ENCODE results near the gene ZPBP2. TPM values are rescaled to one million over a fixed set of nuclear protein-coding genes. Genes with fewer than 3 reads are reported as not detected.
"Not testable (repeated sequence)": the region's sequence is repeated elsewhere in the genome, so short reads cannot be mapped to it uniquely, and the experiment has no call there.

Gene ZPBP2
- total RNA-seq, 1 donor from 2014 or later, result not detected

- no peak overlapping the region for H3K27ac ChIP-seq (ENCODE audit: low read depth, low read length)
- H3K27me3 ChIP-seq (ENCODE audit: insufficient read depth, low read length), result peaks cover 21% of the 10 kb centered on the region
- H3K9me3 ChIP-seq (ENCODE audit: insufficient read depth, low read depth, low read length), result peaks cover 6% of the 10 kb centered on the region
- H3K27ac Mint-ChIP-seq (ENCODE audit: unreplicated experiment), result no peak overlapping the region
- no peaks in the 10 kb centered on the region for H3K36me3 ChIP-seq (ENCODE audit: insufficient read depth, low read length)
- H3K4me1 ChIP-seq (ENCODE audit: insufficient read depth, low read length), result no peaks in the 10 kb centered on the region
- no peak overlapping the region for H3K4me3 ChIP-seq (ENCODE audit: insufficient read depth, low read depth, low read length)
- no peaks in the 10 kb centered on the region for H3K9me3 Mint-ChIP-seq (ENCODE audit: unreplicated experiment)
- no peak overlapping the region for H3K4me2 ChIP-seq (ENCODE audit: low read length)
- TF ChIP-seq EZH2 (IDR thresholded peaks at IDR 0.05; ENCODE audit: insufficient read depth, low read length) (no peak), CTCF (IDR thresholded peaks at IDR 0.05; ENCODE audit: insufficient read depth, low read depth, low read length) (peak; percentile 33)
- no peaks in the 10 kb centered on the region for H3K4me1 Mint-ChIP-seq (ENCODE audit: low read depth, unreplicated experiment)
- H4K20me1 ChIP-seq (ENCODE audit: insufficient read depth, low read length), result no peaks in the 10 kb centered on the region
- no peak overlapping the region for H3K4me3 Mint-ChIP-seq (ENCODE audit: unreplicated experiment)
- H3K27me3 Mint-ChIP-seq (ENCODE audit: low read depth, unreplicated experiment), result peaks cover 7% of the 10 kb centered on the region
- H3K36me3 Mint-ChIP-seq (ENCODE audit: low read depth, unreplicated experiment), result no peaks in the 10 kb centered on the region
- FAIRE-seq, result no peak
- H3K9ac ChIP-seq (ENCODE audit: low read length), result no peak overlapping the region
- no peaks in the 10 kb centered on the region for H3K79me2 ChIP-seq (ENCODE audit: insufficient read depth, low read length)
- no peak overlapping the region for H2AFZ ChIP-seq (ENCODE audit: low read depth, low read length)
- DNase-seq (ENCODE audit: low read depth), result peak; percentile 14
Measured at GRCh38 chr17:39872751-39873150, 4.7 kb downstream of the ZPBP2 start.

GRCh38 chr17:39886102-39886501 is 18.1 kb downstream of the ZPBP2 start:
- not testable (repeated sequence) for H3K9ac ChIP-seq (ENCODE audit: low read length); DNase-seq (ENCODE audit: low read depth); H3K4me3 Mint-ChIP-seq (ENCODE audit: unreplicated experiment); H3K4me1 ChIP-seq (ENCODE audit: insufficient read depth, low read length); H3K4me3 ChIP-seq (ENCODE audit: insufficient read depth, low read depth, low read length); H4K20me1 ChIP-seq (ENCODE audit: insufficient read depth, low read length); H3K9me3 Mint-ChIP-seq (ENCODE audit: unreplicated experiment); H2AFZ ChIP-seq (ENCODE audit: low read depth, low read length); H3K4me2 ChIP-seq (ENCODE audit: low read length); H3K27ac Mint-ChIP-seq (ENCODE audit: unreplicated experiment); FAIRE-seq; H3K4me1 Mint-ChIP-seq (ENCODE audit: low read depth, unreplicated experiment); H3K9me3 ChIP-seq (ENCODE audit: insufficient read depth, low read depth, low read length); H3K79me2 ChIP-seq (ENCODE audit: insufficient read depth, low read length); H3K36me3 Mint-ChIP-seq (ENCODE audit: low read depth, unreplicated experiment); H3K36me3 ChIP-seq (ENCODE audit: insufficient read depth, low read length); H3K27ac ChIP-seq (ENCODE audit: low read depth, low read length)
- peaks cover 13% of the 10 kb centered on the region for H3K27me3 Mint-ChIP-seq (ENCODE audit: low read depth, unreplicated experiment)
- peaks cover 13% of the 10 kb centered on the region for H3K27me3 ChIP-seq (ENCODE audit: insufficient read depth, low read length)

- Histone ChIP-seq H3K4me1 (ENCODE audit: insufficient read depth, low read length) (no peaks in the 10 kb centered on the region), H3K4me3 (ENCODE audit: insufficient read depth, low read depth, low read length) (no peak overlapping the region), H2AFZ (ENCODE audit: low read depth, low read length) (no peak overlapping the region), H3K9me3 (ENCODE audit: insufficient read depth, low read depth, low read length) (peaks cover 3% of the 10 kb centered on the region), H3K9ac (ENCODE audit: low read length) (no peak overlapping the region), H3K27ac (ENCODE audit: low read depth, low read length) (no peak overlapping the region), H3K79me2 (ENCODE audit: insufficient read depth, low read length) (no peaks in the 10 kb centered on the region), H4K20me1 (ENCODE audit: insufficient read depth, low read length) (no peaks in the 10 kb centered on the region), H3K36me3 (ENCODE audit: insufficient read depth, low read length) (no peaks in the 10 kb centered on the region), H3K4me2 (ENCODE audit: low read length) (no peak overlapping the region), H3K27me3 (ENCODE audit: insufficient read depth, low read length) (peaks cover 14% of the 10 kb centered on the region)
- Mint-ChIP-seq H3K27me3 (ENCODE audit: low read depth, unreplicated experiment) (peaks cover 16% of the 10 kb centered on the region), H3K27ac (ENCODE audit: unreplicated experiment) (no peak overlapping the region), H3K4me1 (ENCODE audit: low read depth, unreplicated experiment) (no peaks in the 10 kb centered on the region), H3K36me3 (ENCODE audit: low read depth, unreplicated experiment) (no peaks in the 10 kb centered on the region), H3K9me3 (ENCODE audit: unreplicated experiment) (peaks cover 4% of the 10 kb centered on the region), H3K4me3 (ENCODE audit: unreplicated experiment) (no peak overlapping the region)
- DNase-seq (ENCODE audit: low read depth) (no peak), FAIRE-seq (no peak)
- TF ChIP-seq CTCF (IDR thresholded peaks at IDR 0.05; ENCODE audit: insufficient read depth, low read depth, low read length), result no peak
- TF ChIP-seq EZH2 (IDR thresholded peaks at IDR 0.05; ENCODE audit: insufficient read depth, low read length), result no peak
Measured at GRCh38 chr17:39887078-39887477, 19.1 kb downstream of the ZPBP2 start.
